ENCODE results near the gene ZNF692.

DNA sequence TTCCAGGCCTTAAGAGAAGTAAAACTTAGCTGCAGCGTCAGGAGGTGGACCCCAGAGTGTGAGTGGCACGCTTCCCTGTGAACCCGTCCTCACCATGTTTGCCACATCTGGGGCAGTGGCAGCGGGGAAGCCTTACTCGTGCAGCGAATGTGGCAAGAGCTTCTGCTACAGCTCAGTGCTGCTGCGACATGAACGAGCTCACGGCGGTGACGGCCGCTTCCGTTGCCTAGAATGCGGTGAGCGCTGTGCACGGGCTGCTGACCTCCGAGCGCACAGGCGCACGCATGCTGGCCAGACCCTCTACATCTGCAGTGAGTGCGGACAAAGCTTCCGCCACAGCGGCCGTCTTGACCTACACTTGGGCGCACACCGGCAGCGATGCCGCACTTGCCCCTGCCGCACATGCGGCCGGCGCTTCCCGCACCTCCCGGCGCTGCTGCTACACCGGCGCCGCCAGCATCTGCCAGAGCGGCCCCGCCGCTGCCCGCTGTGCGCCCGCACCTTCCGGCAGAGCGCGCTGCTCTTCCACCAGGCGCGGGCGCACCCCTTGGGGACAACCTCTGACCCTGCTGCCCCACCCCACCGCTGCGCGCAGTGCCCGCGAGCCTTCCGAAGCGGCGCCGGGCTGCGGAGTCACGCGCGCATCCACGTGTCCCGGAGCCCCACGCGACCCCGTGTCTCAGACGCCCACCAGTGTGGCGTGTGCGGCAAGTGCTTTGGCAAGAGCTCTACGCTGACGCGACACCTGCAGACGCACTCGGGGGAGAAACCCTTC lies 11.5 kb downstream of the ZNF692 start:
- TF ChIP-seq, protein P1, sequence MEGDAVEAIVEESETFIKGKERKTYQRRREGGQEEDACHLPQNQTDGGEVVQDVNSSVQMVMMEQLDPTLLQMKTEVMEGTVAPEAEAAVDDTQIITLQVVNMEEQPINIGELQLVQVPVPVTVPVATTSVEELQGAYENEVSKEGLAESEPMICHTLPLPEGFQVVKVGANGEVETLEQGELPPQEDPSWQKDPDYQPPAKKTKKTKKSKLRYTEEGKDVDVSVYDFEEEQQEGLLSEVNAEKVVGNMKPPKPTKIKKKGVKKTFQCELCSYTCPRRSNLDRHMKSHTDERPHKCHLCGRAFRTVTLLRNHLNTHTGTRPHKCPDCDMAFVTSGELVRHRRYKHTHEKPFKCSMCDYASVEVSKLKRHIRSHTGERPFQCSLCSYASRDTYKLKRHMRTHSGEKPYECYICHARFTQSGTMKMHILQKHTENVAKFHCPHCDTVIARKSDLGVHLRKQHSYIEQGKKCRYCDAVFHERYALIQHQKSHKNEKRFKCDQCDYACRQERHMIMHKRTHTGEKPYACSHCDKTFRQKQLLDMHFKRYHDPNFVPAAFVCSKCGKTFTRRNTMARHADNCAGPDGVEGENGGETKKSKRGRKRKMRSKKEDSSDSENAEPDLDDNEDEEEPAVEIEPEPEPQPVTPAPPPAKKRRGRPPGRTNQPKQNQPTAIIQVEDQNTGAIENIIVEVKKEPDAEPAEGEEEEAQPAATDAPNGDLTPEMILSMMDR (IDR thresholded peaks at IDR 0.05): no peak
- TF ChIP-seq, protein P2, sequence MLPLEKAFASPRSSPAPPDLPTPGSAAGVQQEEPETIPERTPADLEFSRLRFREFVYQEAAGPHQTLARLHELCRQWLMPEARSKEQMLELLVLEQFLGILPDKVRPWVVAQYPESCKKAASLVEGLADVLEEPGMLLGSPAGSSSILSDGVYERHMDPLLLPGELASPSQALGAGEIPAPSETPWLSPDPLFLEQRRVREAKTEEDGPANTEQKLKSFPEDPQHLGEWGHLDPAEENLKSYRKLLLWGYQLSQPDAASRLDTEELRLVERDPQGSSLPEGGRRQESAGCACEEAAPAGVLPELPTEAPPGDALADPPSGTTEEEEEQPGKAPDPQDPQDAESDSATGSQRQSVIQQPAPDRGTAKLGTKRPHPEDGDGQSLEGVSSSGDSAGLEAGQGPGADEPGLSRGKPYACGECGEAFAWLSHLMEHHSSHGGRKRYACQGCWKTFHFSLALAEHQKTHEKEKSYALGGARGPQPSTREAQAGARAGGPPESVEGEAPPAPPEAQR (CRISPR knock-in tag; IDR thresholded peaks at IDR 0.05): no peak
- TF ChIP-seq NFYB (CRISPR knock-in tag; conservative IDR thresholded peaks at IDR 0.05; ENCODE audit: low read depth) (no peak), GABPB1 (CRISPR knock-in tag; IDR thresholded peaks at IDR 0.05) (no peak), JUN (CRISPR knock-in tag; IDR thresholded peaks at IDR 0.05) (no peak), GTF2I (CRISPR knock-in tag; conservative IDR thresholded peaks at IDR 0.05) (no peak)
- TF ChIP-seq, protein P3, sequence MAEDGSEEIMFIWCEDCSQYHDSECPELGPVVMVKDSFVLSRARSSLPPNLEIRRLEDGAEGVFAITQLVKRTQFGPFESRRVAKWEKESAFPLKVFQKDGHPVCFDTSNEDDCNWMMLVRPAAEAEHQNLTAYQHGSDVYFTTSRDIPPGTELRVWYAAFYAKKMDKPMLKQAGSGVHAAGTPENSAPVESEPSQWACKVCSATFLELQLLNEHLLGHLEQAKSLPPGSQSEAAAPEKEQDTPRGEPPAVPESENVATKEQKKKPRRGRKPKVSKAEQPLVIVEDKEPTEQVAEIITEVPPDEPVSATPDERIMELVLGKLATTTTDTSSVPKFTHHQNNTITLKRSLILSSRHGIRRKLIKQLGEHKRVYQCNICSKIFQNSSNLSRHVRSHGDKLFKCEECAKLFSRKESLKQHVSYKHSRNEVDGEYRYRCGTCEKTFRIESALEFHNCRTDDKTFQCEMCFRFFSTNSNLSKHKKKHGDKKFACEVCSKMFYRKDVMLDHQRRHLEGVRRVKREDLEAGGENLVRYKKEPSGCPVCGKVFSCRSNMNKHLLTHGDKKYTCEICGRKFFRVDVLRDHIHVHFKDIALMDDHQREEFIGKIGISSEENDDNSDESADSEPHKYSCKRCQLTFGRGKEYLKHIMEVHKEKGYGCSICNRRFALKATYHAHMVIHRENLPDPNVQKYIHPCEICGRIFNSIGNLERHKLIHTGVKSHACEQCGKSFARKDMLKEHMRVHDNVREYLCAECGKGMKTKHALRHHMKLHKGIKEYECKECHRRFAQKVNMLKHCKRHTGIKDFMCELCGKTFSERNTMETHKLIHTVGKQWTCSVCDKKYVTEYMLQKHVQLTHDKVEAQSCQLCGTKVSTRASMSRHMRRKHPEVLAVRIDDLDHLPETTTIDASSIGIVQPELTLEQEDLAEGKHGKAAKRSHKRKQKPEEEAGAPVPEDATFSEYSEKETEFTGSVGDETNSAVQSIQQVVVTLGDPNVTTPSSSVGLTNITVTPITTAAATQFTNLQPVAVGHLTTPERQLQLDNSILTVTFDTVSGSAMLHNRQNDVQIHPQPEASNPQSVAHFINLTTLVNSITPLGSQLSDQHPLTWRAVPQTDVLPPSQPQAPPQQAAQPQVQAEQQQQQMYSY (CRISPR knock-in tag; IDR thresholded peaks at IDR 0.05): no peak
